GM19351 (cell line): ENCODE data around the gene FOXB2.
"Not testable (repeated sequence)": the region's sequence is repeated elsewhere in the genome, so short reads cannot be mapped to it uniquely, and the experiment has no call there.

ENCODE experiments used
- ATAC-seq: cut with Tn5 transposase; IDR thresholded peaks from one replicate; pipeline ENCODE4 v1.9.1; 2021; ENCODE audit warnings: mild to moderate bottlenecking, moderate library complexity; ENCODE audit not compliant: unreplicated experiment

The FOXB2 gene

DNA sequence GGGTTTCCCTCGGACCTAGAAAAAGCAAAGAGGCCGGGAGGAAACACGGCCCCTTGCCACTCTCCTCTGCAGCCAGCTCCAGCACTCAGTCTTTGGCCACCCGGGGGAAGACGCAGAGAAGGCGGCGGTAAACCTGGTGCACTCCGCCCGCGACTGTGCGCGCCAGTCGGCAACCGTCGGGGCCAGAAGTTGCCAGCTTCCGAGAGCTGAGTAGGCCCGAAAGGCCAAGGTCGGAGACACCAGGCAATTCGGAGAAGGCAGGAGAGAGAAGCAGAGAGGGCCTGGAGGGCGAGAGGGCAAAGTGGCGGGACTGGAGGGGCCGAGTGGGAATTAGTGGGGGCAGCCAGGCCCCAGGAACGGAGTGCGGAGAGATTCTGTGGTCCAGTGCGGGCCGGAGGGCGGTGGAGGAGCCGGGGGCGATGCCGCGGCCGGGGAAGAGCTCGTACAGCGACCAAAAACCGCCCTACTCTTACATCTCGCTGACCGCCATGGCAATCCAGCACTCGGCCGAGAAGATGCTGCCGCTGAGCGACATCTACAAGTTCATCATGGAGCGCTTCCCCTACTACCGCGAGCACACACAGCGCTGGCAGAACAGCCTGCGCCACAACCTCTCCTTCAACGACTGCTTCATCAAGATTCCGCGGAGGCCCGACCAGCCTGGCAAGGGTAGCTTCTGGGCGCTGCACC is at the start of gene FOXB2:
TSS of gene FOXB2 (plus strand) at position 420 of the 690 bp plus-strand sequence. CDS start at position 420, 0 bp downstream.
- no peak for ATAC-seq

DNA sequence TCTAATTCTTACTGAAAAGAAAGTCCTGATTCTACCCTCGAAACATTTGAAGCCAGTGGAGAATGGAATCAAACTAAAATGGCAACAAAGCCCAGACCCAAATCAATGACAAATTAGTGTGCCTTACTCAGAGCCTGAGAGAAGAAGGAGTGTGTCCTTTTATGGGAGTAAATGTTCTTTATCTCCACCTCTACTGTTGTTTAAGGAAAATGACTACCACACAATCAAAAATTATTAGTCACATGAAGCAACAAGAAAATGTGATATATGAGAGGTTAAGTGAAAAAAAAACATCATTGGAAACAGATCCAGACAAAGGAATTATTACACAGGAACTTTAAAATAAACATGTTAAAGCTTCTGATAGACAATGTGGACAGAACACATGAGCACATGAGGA is 49.7 kb upstream of the FOXB2 start:
- ATAC-seq, result no peak

DNA sequence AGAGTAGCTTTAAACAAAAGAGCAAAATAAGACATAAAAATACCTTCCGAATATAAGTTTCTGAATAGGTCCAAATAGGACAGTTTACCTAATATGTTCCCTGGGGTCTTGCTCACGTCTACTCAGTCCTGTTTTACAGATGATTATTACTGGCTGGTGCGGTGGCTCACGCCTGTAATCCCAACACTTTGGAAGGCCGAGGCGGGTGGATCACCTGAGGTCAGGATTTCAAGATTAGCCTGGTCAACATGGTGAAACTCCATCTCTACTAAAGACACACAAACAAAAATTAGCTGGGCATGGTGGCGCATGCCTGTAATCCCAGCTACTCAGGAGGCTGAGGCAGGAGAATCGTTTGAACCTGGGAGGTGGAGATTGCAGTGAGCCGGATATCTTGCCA is 40.6 kb upstream of the FOXB2 start:
- not testable (repeated sequence) for ATAC-seq

DNA sequence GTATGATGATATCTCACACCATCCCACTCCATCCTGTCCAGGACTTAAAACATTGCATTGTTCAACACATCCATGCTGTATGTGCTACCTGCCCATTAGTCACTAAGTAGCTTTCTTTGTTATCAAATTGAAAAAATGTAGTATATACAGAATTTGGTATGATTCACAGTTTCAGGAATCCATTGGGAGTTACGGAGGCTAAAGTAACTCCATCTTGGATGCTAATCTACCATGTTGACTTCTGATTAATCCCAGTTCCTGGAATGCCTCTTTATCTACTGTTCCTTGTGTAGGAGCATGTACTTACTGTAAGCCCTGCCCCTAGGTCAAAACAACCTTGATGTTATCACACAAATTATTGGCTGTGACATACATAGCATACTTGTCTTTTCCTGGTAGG is 38.9 kb upstream of the FOXB2 start:
- no peak for ATAC-seq

GRCh38 chr9:76984486-76984885 is 35.0 kb upstream of the FOXB2 start:
- no peak for ATAC-seq

DNA sequence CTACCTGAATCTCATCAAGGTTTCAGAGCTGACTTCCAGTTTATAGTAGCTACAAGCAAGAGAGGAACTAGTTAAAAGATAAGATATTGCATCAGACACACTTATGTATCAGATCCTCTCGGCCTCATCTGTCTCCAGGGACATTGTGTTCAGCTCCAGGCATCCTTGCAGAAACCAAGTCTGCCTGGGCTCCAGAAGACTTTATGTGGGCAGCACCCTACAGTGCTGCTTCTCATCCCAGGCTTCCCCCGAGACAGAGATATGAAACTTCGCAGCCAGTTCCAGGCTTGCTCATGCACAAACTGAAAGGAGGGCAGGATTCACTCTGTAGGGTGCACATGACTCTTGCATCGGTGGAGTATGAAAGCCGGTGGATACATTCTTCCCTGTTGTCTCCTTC is 33.9 kb upstream of the FOXB2 start:
- ATAC-seq, result no peak

- ATAC-seq, result peak; percentile 77
These were observed 31.8 kb upstream of the FOXB2 start for GRCh38 chr9:76987594-76988200.

DNA sequence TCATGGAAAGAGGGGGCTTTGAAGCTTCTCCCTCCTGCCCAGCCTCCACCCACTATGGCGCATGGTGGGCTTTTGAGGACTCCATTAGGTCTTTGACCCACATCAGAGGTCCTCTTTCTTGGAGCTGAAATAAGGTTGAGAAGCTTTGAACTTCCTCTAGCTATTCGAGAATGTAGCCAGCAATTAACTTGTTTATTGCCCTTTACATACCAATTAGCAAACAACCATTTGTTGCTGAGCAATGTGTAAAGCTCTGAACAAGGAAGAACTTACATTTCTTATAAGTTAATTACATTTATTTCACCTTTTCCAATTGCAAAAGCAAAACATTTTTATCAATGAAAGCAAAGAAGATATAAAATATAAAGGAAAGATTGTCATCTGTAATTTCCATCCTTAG is 30.5 kb upstream of the FOXB2 start:
- no peak for ATAC-seq

GRCh38 chr9:76989501-76989900 is 30.0 kb upstream of the FOXB2 start:
- no peak for ATAC-seq

GRCh38 chr9:76996700-76997099 is 22.8 kb upstream of the FOXB2 start:
- peak; percentile 61 for ATAC-seq

DNA sequence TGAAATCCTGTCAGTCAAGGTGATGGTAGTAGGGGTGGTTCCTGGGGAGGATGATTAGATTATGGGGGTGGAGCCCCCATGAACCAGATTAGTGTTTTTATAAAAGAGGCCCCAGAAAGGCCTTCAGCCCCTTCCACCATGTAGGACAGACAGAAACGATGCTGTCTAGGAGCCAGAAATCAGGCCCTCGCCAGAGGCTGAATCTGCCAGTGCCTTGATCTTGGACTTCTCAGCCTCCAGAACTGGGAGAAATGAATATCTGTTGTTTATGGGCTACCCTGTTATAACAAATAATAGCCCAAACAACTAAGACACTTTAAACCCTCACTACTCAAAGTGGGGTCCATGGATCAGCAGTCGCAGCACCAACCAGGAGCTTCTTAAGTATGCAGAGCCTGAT is 20.2 kb upstream of the FOXB2 start:
- ATAC-seq, result no peak

- ATAC-seq, result no peak
These were observed 19.1 kb upstream of the FOXB2 start for GRCh38 chr9:77000330-77000729.

DNA sequence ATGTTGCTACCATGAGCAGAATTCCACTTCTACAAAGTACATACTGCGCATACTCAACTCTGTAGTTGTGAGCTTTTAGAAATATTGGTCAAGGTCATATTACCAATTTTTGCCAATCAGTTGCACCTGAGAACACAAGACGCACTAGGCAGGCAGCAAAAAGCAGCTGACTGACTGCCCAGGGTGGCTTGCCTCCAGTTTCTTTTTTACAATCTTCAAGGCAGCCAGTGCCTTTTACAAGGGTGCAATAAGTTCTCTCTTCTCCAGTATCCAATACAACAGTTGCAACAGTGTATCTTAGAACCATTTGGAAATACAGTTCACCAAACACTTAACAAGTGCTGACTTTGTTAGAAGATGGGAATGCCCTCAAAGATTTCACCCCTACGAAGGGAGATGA is 16.1 kb upstream of the FOXB2 start:
- ATAC-seq, result no peak

DNA sequence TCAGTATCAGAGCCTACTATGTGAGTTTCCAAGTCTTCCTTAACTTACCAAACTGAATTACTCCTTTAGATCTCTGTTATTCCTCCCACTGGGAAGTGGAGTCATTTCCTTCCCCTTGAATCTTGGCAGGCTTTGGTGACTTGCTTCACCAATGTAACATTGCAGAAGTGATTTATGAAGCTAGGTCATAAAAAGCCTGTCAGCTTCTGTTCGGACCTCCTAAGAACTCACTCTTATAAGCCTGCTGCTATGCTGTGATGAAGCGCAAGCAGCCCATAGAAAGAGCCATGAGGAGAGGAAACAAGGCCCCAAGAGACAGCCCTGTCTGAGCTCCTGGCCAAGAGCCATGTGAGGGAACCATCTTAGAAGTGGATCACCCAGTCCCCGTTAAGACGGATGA is 14.2 kb upstream of the FOXB2 start:
- no peak for ATAC-seq

- ATAC-seq, result no peak
These were observed 8.9 kb upstream of the FOXB2 start for GRCh38 chr9:77010527-77010926.

- ATAC-seq, result peak; percentile 87
These were observed 7.3 kb upstream of the FOXB2 start for GRCh38 chr9:77011973-77012821.

DNA sequence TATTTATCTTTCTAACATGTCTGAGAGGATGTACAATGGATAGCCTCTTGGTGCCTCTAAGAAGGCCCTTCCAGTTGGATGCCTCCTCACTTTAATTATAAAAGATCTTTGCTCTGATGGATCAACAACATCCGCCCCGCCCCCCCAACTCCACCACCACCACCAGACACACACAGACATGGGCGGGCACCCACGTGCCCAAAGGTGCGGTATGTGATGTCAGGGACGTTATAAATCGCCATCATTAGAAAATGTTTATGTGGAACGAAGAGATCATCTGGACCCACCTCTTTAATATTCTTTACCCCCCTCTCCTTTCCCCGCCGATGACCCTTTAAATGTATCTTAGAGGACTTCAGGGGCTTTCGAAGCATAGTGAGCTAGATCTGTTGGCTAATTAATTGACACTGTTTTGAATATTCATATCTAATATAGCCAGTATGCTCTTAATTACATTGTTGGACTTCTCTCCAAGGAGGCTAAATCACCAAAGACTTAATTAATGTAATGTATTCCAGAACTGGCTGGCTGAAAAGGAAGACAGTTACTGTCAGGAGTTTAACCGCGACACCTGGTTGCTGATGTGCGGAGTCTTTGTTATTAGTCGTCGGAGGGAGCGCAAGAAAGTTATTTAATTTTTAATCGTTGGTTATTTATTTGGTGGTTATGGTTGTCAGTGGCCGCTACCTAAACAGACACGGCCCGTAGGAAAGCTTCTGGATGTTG is 6.1 kb upstream of the FOXB2 start:
- ATAC-seq, result no peak

DNA sequence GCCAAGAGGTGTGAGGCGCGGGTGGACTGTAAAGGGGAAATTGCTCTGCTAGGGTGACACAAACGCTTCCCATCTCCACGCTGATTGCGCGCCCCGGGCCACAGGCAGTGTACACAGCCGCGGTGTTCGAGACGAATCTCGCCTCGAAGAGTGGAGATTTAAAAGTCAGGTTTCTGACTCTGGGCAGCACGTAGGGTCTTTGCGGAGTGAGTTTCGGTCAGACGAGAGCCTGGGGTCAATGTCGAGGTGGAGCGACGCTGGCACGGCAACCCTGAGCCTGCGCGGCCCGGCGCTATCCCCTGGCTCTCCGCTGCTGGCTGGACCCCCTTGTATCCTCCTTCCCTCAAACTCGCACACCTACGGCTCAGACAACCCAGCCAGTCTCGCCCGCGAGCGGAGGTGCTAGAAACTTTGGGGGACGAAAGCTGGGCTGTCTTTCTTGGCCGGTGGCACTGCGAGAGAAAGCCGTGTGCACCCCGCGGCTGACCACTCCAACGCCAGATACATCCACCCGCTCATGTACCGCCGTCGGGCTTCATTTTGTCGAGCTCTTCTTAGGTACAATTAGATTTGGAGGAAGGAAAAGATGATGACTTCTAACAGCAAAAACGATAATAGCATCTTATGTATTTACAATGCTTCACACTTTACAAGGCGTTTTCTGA is 5.4 kb upstream of the FOXB2 start:
- no peak for ATAC-seq

GRCh38 chr9:77014597-77015263 is 4.7 kb upstream of the FOXB2 start:
- ATAC-seq, result no peak
